ENCODE data around the gene IRS1.

IRS1 gene

GRCh38 chr2:226715347-226715990 is 84.2 kb downstream of the IRS1 start:
- DNase-seq: no peak

GRCh38 chr2:226712941-226713340 is 86.7 kb downstream of the IRS1 start:
- no peak for DNase-seq

DNA sequence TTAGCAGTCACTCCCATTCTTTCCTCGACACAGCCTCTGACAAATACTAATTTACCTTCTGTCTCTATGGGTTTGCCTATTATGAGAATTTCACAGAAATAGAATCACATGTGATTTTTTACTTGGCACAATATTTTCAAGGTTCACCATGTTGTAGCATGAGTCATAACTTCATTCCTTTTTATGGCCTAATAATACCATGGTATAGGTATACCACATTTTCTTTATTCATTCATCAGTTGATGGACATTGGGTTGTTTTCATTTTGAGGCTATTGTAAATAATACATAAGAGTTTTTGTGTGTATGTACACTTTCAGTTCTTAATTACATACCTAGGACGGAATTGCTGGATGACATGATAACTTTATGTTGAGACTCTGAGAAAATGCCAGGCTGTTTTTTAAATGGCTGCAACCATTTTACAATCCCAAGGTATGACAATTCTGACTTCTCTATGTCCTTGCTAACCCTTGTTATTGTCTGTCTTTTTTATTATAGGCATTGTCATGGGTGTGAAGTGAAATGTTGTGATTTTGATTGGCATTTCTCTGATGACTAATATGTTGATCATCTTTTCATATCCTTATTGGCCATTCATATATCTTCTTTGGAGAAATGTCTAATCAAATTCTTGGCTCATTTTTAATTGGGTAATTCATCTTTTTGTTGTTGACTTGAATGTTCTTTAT is 87.9 kb downstream of the IRS1 start:
- DNase-seq: no peak

GRCh38 chr2:226707499-226707898 is 92.1 kb downstream of the IRS1 start:
- DNase-seq: no peak

DNA sequence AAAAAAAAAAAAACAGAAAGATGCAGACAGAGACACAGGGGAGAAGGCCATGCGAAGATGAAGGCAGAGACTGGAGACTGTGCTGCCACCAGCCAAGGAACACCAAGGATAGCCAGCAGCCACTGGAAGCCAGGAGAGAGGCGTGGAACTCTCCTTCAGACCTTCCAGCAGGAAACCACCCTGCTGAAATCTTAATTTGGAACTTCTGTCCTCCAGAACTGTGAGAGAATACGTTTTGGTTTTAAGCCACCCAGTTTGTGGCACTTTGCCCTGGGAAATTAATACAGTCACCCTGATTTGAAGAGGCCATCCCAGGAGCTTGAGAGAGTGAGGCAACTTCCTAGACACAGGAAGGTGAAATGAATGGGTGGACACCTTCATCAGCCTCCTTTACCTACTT is 93.7 kb downstream of the IRS1 start:
- DNase-seq: no peak

DNA sequence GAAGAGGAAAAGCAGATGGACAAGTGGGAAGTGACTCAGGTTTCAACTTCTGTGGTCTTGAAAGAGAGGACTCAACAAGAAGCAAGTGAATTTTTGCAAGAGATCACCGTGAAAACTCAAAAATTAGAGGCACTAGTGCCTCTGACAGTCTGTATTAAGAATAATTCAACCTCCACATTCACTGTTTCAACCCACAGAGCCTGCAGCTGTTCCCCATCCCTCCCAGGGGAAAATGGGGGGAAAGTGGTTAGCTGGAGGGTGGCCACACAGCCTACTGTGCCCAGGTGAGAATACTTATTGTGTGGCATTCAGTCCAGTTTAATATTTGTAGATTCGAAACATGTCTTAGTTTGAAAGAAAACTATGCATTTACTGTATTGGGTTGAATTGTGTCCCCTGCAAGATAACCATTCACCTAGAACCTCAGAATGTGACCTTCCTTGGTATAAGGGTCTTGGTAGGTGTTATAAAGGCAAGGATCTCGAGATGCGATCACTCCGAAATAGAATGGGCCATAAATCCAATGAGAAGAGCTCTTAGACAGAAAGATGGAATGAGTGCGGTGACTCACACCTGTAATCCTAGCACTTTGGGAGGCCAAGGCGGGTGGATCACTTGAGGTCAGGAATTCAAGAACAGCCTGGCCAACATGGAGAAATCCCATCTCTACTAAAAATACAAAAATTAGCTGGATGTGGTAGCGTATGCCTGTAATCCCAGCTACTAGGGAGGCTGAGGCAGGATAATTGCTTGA is 94.3 kb downstream of the IRS1 start:
- no peak for DNase-seq

DNA sequence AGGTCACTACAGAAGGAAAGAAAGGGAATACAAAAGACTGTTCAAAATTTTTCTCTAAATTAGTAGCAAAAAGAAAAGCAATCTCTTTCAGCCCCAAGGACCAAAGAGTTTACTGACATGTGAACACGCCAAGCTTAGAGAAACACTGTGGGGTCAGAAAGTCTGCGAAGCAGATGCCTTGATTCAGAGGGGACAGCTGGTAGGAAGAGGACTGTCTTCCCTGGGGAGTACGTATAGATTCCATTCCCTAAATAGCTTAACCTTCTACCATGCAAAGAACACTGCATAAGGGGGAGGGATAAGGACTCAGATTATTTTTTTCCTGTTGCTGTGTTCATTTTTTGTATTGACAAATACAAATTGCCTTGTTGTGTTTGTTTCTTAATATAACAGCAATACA is 96.1 kb downstream of the IRS1 start:
- no peak for DNase-seq

DNA sequence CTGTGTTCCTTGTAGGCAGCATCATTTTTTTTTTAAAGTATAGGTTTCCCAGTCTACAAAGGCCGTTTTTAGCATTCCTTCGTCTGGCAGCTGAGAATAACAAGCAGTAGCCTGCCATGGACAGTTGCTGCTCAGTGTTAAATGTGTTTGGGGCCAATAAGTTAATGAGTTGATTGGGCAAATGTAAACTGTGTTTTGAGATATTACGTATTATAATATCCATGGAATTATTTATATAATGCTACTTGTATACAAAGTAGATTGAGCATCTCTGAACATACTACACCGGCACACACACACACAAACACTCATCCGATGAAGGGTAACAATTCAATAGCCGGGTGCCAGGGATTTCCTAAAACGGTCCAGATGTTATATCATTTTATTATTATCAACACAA is 97.2 kb downstream of the IRS1 start:
- no peak for DNase-seq

GRCh38 chr2:226701052-226701451 is 98.6 kb downstream of the IRS1 start:
- no peak for DNase-seq

DNA sequence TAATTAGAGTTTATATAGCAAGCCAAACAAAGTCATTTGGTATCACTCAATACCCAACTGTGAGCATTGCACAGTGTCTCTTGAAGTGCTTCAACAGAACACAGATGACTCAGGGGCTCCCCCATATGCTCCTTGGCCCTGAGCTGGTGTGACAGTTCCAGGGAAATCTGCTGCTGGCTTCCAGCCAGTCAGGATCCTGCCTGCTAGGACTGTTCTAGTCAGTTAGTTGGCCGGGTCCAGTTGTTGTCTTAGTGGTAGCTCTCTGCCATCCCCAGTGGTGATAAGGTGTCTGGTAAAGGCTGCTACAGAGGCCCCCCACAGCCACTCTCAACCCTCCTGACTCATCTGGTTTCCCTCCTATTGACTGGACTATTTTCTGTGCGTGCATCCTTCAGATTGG is 100.3 kb downstream of the IRS1 start:
- no peak for DNase-seq

DNA sequence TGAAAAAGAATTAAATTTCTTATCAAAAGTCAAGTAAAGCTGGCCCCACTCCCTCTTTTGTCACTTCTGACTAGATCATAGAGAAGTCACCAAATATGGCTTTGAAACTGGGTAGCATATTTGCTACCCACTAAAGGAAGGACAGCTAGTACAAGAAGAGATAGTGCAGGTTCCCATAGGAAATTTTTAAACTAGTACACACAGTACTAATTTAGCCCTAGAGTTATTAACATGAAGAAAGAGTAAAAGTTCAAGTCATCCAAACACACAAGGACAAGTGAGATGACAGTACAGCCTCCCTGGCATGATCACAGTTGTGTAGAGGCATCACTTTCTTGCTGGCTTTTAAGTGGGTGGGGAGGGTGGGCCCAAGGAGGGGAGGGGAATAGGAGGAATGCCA is 100.9 kb downstream of the IRS1 start:
- no peak for DNase-seq

GRCh38 chr2:226694586-226695284 is 104.9 kb downstream of the IRS1 start:
- no peak for DNase-seq

GRCh38 chr2:226694149-226694548 is 105.5 kb downstream of the IRS1 start:
- no peak for DNase-seq

DNA sequence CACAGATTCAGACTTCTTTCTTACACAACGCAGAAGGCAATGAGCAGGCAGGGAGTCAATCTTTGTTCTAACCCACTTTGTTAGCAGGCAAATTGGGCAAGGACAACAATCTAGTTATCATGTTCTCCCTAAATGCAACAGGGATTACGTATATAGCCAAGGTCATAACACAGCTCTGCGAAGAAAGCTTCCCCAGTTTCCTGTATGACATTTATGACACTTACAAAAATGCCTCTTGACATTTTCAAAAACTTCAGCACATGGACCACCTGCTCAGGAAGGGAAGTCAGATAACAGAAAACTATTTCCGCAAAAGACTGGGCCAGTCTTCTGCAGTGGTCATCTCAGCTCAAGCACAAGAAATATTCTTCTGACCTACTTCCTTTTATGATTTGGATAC is 106.1 kb downstream of the IRS1 start:
- DNase-seq: no peak

GRCh38 chr2:226692521-226693126 is 107.0 kb downstream of the IRS1 start:
- DNase-seq: no peak

- no peak for DNase-seq
Measured at GRCh38 chr2:226691255-226691654, 108.4 kb downstream of the IRS1 start.

DNA sequence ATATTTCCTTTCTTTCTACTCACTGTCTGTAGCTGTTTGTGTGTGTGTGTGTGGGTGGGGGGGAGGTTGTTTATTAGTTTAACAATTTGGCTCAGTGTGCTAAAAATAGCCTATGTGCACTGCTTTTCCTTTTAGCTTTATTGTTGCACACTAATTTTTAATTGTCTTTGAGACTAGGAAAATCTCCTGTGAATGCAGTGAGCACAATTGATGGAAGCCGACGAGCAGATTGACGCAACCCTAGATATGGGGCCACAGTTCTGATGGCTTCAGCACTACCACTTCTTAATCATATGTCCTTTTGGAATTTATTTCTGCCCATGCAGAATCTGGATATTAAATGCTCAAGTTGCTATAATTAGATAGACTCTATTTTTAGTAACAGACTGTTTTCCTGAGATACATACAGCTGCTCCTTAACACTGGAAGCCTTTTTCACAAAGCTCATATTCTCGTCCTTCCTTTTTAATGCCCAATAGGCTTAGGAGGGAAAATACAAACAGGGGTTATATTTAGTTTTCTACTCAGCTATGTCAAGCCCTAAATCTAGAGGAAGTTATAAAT is 109.1 kb downstream of the IRS1 start:
- no peak for DNase-seq

DNA sequence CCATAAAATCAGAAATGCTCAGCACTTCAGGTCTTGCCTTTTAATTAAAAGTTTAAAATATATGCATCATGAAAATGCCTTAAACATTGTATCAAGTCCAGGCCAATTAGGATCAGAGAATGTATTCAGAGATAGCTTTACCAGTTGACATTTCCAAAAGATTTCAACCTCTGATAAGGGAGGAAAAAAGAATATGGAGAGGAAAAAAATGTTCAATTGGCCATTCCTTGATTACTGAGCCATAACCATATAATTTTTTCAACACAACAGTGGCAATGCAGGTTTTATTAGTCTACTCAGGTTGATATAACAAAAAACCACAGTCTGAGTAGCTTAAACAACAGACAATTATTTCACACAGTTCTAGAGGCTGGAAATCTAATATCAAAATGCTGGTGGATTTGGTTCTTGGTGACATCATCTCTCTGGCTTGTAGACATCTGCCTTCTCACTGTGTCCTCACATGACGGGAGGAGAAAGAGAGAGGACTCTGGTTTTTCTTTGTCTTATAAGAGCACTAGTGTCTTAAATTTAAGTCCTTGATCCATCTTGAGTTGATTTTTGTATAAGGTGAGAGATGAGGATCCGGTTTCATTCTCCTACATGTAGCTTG is 111.9 kb downstream of the IRS1 start:
- no peak for DNase-seq

DNA sequence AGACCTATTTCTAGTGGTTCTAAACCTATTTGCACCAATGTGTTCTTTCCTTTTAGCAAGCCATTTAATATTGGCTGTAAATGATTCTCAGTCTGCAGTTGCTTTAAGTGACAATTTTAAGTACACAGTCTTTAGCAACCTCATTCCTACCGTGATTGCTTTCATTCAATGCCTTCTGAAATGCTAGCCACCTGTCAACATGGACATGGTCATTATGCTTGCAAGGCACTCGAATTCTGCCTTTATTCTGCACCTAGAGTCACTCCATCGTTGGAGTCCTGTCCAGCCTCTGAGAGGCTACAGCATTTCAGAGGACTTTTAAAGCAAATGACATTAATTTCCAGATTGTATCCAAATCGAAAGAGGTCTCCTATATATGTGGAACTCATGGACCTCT is 115.1 kb downstream of the IRS1 start:
- no peak for DNase-seq

- DNase-seq: no peak
Measured at GRCh38 chr2:226683944-226684562, 115.6 kb downstream of the IRS1 start.

- DNase-seq: no peak
Measured at GRCh38 chr2:226683196-226683595, 116.4 kb downstream of the IRS1 start.
